ENCODE results near the gene TCFL5.

DNA sequence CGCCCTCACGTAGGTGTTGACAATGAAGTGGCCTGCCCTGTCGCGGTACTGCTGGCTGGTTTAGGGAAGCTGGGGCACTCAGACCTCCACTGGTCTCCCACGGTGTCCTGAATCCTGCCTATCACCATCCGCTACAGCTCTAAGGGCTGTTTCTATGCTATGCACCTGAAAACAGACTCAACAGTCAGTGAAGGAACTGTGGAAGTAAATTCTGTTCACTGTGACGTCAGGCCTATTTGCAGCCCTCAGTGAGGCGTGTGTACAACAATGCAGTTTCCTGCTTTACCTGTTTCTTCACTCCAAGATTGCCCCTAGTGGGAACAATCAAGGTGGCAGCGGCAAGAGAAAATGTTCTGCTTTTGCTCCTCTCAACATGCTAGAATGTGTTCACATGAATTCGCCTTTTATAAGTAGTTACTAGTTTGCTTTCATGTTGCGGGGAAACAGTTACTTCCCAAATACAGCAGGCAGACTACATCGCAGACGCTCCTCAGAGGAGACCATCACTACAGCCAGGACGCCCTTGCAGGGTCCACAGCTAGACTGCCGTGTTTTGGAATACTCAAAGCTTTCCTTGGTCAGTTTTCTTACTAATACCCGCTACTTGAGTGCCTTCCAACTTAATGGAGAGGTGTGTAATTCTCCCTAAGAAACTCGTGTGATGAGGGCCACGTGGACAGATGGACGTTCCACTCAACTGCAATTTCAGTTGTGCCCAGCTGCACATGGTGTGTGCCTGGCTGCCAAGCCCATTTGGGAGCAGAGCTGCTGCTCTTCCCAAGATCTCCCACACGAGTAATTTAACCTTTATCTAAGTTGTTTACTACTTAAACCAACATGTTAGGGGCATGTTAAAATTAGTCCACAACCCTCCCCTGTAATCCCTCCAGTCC, 39.3 kb upstream of the TCFL5 start:
- TF ChIP-seq EZH2 (IDR thresholded peaks at IDR 0.05; ENCODE audit: insufficient read depth, poor library complexity, severe bottlenecking): no peak
- no peak for TF ChIP-seq EZH2phosphoT487 (IDR thresholded peaks at IDR 0.05; ENCODE audit: insufficient read depth, low read depth)

Measured in GM23248 (cell line).